Skeletal muscle tissue (tissue), 4 donors: ENCODE data around the gene APIP. TPM values are rescaled to one million over a fixed set of nuclear protein-coding genes. Genes with fewer than 3 reads are reported as not detected.

Experiments used
- H3K27ac ChIP-seq: one replicate; pipeline ENCODE4 v1.7.0; 2013; ENCODE audit warnings: mild to moderate bottlenecking, low read depth, low read length, inconsistent platforms
- H3K27me3 ChIP-seq, 3 donors: one replicate each; pipeline ENCODE4 v1.7.0; 2013; ENCODE audit warnings: low read length in 3 of 3; ENCODE audit not compliant: control insufficient read depth in 3 of 3, insufficient read depth in 3 of 3
- H3K36me3 ChIP-seq, 3 donors: one replicate each; pipeline ENCODE4 v1.7.0; 2013; ENCODE audit warnings: low read length in 3 of 3; ENCODE audit not compliant: control insufficient read depth in 3 of 3, insufficient read depth in 3 of 3
- H3K4me1 ChIP-seq, 3 donors: one replicate each; pipeline ENCODE4 v1.7.0; 2013; ENCODE audit warnings: low read length in 3 of 3, mild to moderate bottlenecking in 3 of 3; ENCODE audit not compliant: control insufficient read depth in 3 of 3, insufficient read depth in 3 of 3
- H3K4me3 ChIP-seq, 3 donors: one replicate each; pipeline ENCODE4 v1.7.0; 2013; ENCODE audit warnings: low read length in 3 of 3
- H3K9ac ChIP-seq, 3 donors: one replicate each; pipeline ENCODE4 v1.7.0; 2013; ENCODE audit warnings: low read length in 3 of 3, mild to moderate bottlenecking in 3 of 3, moderate library complexity in 2 of 3, low read depth in 1 of 3
- H3K9me3 ChIP-seq, 3 donors: one replicate each; pipeline ENCODE4 v1.7.0; 2013; ENCODE audit warnings: low read length in 3 of 3; ENCODE audit not compliant: control insufficient read depth in 3 of 3
- total RNA-seq: library from RNA; depleted of rRNA; stranded (reverse); fragments of >200 nt; gene quantifications from one replicate; pipeline ENCODE4 v1.2.3, GENCODE V29; 2014
- donor health status: Osteomylitis.

The APIP gene
- total RNA-seq = 17.2 TPM

- H3K9me3 ChIP-seq = no peaks in the 10 kb centered on the region
- H3K27ac ChIP-seq = peak within 1 kb of the TSS; percentile 95
- peaks cover 10 to 30% (median 28%) of the 10 kb centered on the region in 3 donors for H3K4me1 ChIP-seq
- H3K4me3 ChIP-seq = peak within 1 kb of the TSS; percentile 85 to 95 (median 95)
- no peaks in the 10 kb centered on the region for H3K27me3 ChIP-seq
- peak within 1 kb of the TSS; percentile 97 to 99 (median 98) for H3K9ac ChIP-seq
- H3K36me3 ChIP-seq = peaks cover 0 to 9% (median 0%) of the 10 kb centered on the region in 3 donors
Observed at GRCh38 chr11:34916015-34916842, at the start of gene APIP, which contains the start of gene PDHX. TSS of gene APIP (minus strand) at chr11:34916379. CDS start at chr11:34916284, 95 bp downstream. TSS of gene PDHX (plus strand) at chr11:34916618. CDS start at chr11:34916656, 38 bp downstream.

GRCh38 chr11:34964610-34965331 lies 48.6 kb upstream of the APIP start:
- no peak overlapping the region for H3K9ac ChIP-seq
- H3K36me3 ChIP-seq = peaks cover 6 to 12% (median 11%) of the 10 kb centered on the region in 3 donors
- H3K27me3 ChIP-seq = no peaks in the 10 kb centered on the region
- H3K4me3 ChIP-seq = no peak overlapping the region
- H3K4me1 ChIP-seq = no peaks in the 10 kb centered on the region
- H3K27ac ChIP-seq = no peak overlapping the region
- H3K9me3 ChIP-seq = no peaks in the 10 kb centered on the region

- no peaks in the 10 kb centered on the region for H3K4me1 ChIP-seq
- H3K4me3 ChIP-seq = no peak overlapping the region
- H3K27me3 ChIP-seq = no peaks in the 10 kb centered on the region
- no peaks in the 10 kb centered on the region for H3K9me3 ChIP-seq
- no peak overlapping the region for H3K9ac ChIP-seq
- peaks cover 2 to 6% (median 5%) of the 10 kb centered on the region in 3 donors for H3K36me3 ChIP-seq
- H3K27ac ChIP-seq = no peak overlapping the region
Observed at GRCh38 chr11:34963351-34963750, 47.2 kb upstream of the APIP start.

GRCh38 chr11:34962034-34962433 lies 45.9 kb upstream of the APIP start:
- no peak overlapping the region for H3K27ac ChIP-seq
- H3K9me3 ChIP-seq = no peaks in the 10 kb centered on the region
- peaks cover 2 to 6% (median 5%) of the 10 kb centered on the region in 3 donors for H3K36me3 ChIP-seq
- H3K9ac ChIP-seq = no peak overlapping the region
- H3K27me3 ChIP-seq = no peaks in the 10 kb centered on the region
- H3K4me1 ChIP-seq = no peaks in the 10 kb centered on the region
- H3K4me3 ChIP-seq = no peak overlapping the region

GRCh38 chr11:34960277-34960676 lies 44.1 kb upstream of the APIP start:
- no peak overlapping the region for H3K9ac ChIP-seq
- no peak overlapping the region for H3K4me3 ChIP-seq
- H3K27ac ChIP-seq = no peak overlapping the region
- no peaks in the 10 kb centered on the region for H3K27me3 ChIP-seq
- peaks cover 0 to 5% (median 3%) of the 10 kb centered on the region in 3 donors for H3K36me3 ChIP-seq
- no peaks in the 10 kb centered on the region for H3K4me1 ChIP-seq
- H3K9me3 ChIP-seq = no peaks in the 10 kb centered on the region

- H3K4me1 ChIP-seq = no peaks in the 10 kb centered on the region
- no peak overlapping the region for H3K9ac ChIP-seq
- no peaks in the 10 kb centered on the region for H3K9me3 ChIP-seq
- H3K27me3 ChIP-seq = no peaks in the 10 kb centered on the region
- H3K27ac ChIP-seq = no peak overlapping the region
- peaks cover 0 to 5% (median 3%) of the 10 kb centered on the region in 3 donors for H3K36me3 ChIP-seq
- no peak overlapping the region for H3K4me3 ChIP-seq
Observed at GRCh38 chr11:34959770-34960169, 43.6 kb upstream of the APIP start.

- Histone ChIP-seq H3K4me3 (no peak overlapping the region), H3K36me3 (peaks cover 0 to 3% (median 0%) of the 10 kb centered on the region in 3 donors), H3K4me1 (no peaks in the 10 kb centered on the region), H3K27me3 (no peaks in the 10 kb centered on the region), H3K9me3 (no peaks in the 10 kb centered on the region), H3K9ac (no peak overlapping the region), H3K27ac (no peak overlapping the region)
Observed at GRCh38 chr11:34957606-34958005, 41.4 kb upstream of the APIP start.

- H3K4me3 ChIP-seq = no peak overlapping the region
- no peak overlapping the region for H3K9ac ChIP-seq
- H3K9me3 ChIP-seq = no peaks in the 10 kb centered on the region
- no peaks in the 10 kb centered on the region for H3K4me1 ChIP-seq
- no peak overlapping the region for H3K27ac ChIP-seq
- H3K36me3 ChIP-seq = peaks cover 0 to 3% (median 0%) of the 10 kb centered on the region in 3 donors
- H3K27me3 ChIP-seq = no peaks in the 10 kb centered on the region
Observed at GRCh38 chr11:34957206-34957605, 41.0 kb upstream of the APIP start.

- Histone ChIP-seq H3K27me3 (no peaks in the 10 kb centered on the region), H3K9me3 (no peaks in the 10 kb centered on the region), H3K4me3 (no peak overlapping the region), H3K9ac (no peak overlapping the region), H3K4me1 (no peaks in the 10 kb centered on the region), H3K36me3 (peaks cover 0 to 3% (median 0%) of the 10 kb centered on the region in 3 donors), H3K27ac (no peak overlapping the region)
Observed at GRCh38 chr11:34953955-34954354, 37.8 kb upstream of the APIP start.

- Histone ChIP-seq H3K4me3 (no peak overlapping the region), H3K4me1 (no peaks in the 10 kb centered on the region), H3K9me3 (peaks cover 0 to 3% (median 0%) of the 10 kb centered on the region in 3 donors), H3K9ac (no peak overlapping the region), H3K27me3 (no peaks in the 10 kb centered on the region), H3K36me3 (no peaks in the 10 kb centered on the region), H3K27ac (no peak overlapping the region)
Observed at GRCh38 chr11:34948696-34949095, 32.5 kb upstream of the APIP start.
